ENCODE measurements around the gene CREBBP.
A peak's percentile ranks its signal among the peaks of the same experiment; 100 is the strongest.

Gene CREBBP

DNA sequence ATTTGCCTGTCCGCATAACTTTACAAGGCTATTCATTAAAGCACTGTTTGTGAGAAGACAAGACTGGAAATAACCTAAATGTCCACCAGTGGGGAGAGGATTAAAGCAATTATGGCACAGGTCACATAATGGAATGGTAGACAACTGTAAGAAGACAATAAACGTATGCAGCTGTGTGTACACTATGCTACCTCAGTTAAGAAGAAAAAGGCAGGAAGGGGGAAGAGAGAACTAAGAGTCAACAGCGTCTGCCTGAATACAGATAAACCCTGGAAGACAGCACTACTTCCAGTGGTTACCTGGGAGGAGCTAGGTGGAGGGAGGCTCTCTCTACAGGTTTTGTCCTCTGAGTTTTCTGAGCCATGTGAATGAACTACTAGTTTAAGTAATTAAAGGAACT, 15.3 kb downstream of the CREBBP start:
- H3K4me3 ChIP-seq (ENCODE audit: low read depth, low read length): no peak overlapping the region
- TF ChIP-seq, protein P1, sequence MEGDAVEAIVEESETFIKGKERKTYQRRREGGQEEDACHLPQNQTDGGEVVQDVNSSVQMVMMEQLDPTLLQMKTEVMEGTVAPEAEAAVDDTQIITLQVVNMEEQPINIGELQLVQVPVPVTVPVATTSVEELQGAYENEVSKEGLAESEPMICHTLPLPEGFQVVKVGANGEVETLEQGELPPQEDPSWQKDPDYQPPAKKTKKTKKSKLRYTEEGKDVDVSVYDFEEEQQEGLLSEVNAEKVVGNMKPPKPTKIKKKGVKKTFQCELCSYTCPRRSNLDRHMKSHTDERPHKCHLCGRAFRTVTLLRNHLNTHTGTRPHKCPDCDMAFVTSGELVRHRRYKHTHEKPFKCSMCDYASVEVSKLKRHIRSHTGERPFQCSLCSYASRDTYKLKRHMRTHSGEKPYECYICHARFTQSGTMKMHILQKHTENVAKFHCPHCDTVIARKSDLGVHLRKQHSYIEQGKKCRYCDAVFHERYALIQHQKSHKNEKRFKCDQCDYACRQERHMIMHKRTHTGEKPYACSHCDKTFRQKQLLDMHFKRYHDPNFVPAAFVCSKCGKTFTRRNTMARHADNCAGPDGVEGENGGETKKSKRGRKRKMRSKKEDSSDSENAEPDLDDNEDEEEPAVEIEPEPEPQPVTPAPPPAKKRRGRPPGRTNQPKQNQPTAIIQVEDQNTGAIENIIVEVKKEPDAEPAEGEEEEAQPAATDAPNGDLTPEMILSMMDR (IDR thresholded peaks at IDR 0.05; ENCODE audit: low read depth, low read length, missing control alignments): no peak
- no peak for DNase-seq (ENCODE audit: low read depth)

DNA sequence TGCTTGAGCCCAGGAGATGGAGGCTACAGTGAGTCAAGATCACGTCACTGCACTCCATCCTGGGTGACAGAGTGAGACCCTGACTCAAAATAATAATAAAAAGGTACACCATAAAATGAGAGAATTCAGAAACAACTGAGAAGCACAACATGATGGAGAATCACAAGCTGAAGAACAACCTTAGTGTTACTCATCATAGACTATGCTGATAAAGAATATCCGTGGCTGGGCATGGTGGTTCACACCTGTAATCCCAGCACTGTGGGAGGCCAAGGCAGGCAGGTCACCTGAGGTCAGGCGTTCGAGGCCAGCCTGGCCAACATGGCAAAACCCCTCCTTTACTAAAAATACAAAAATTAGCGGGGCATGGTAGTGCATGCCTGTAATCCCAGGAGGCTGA, 16.0 kb downstream of the CREBBP start:
- DNase-seq (ENCODE audit: low read depth): no peak
- TF ChIP-seq, protein P1 (IDR thresholded peaks at IDR 0.05; ENCODE audit: low read depth, low read length, missing control alignments): no peak
- no peak overlapping the region for H3K4me3 ChIP-seq (ENCODE audit: low read depth, low read length)

DNA sequence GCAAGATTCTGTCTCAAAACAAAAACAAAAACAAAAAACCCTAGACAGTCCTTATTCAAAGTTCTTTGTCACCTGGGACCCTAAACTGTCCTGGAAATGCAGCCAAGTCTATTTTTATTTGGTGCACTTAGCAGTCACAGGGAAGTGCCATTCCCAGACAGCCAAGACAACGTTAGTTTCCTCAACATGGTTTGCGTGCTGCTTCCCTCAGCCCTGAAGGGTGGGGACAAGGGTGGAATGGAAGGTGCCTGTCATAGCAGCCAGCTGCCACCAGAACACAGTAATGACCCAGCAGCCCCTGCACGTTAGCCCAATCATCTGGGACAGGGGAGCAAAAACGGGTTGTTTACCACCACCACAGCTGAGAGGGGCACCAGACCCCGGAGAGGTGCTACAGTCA, 16.9 kb downstream of the CREBBP start:
- TF ChIP-seq, protein P1 (IDR thresholded peaks at IDR 0.05; ENCODE audit: low read depth, low read length, missing control alignments): peak; percentile 26
- no peak overlapping the region for H3K4me3 ChIP-seq (ENCODE audit: low read depth, low read length)
- no peak for DNase-seq (ENCODE audit: low read depth)

DNA sequence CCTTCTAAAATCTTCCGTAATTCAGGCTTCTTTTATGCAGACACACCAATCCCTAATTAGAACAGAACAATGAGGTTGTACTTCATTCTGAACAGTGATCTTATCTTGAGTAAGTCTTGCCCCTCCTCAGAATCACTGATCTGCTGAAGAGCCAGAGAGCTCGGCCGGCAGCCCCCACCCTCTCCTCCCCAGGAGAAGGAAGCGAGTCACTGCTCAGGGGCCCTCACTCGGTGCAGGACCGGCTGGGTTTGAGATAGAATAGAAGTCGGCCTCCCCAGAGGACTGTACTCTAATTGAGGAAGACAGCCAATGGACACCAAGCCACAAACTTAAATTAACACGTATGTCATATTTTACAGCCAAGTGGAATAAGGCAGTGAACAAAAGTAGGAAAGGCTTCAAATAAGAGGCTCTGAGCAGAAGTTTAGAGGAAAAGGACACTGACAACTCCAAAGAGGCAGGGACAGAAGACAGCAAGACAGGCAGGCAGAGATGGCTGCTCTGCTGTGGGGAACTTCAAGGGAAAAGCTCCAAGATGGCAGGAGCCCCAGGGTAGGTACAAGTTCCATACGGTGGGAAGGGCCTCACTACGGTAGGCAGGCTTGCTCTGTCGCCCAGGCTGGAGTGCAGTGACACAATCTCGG, 18.6 kb downstream of the CREBBP start:
- no peak overlapping the region for H3K4me3 ChIP-seq (ENCODE audit: low read depth, low read length)
- DNase-seq (ENCODE audit: low read depth): no peak
- TF ChIP-seq, protein P1 (IDR thresholded peaks at IDR 0.05; ENCODE audit: low read depth, low read length, missing control alignments): no peak

DNA sequence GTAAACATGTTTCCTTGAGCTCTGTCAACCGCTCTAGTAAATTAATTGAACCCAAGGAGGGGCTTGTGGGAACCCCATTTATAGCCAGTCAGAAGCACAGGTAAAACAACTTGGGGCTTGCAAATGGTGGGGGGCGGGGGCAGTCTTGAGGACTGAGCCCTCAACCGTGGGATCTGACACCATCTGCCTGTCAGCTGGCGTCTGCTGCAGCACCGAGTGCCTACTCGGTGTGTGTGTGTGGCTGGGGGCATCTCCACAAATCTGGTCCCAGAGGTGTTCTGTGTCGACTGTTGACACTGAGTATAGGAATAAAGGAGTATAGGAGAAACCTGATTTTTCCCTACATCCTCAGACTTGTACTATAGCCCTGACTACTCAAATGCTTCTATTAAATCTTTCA, 20.6 kb downstream of the CREBBP start:
- TF ChIP-seq, protein P1 (IDR thresholded peaks at IDR 0.05; ENCODE audit: low read depth, low read length, missing control alignments): no peak
- no peak overlapping the region for H3K4me3 ChIP-seq (ENCODE audit: low read depth, low read length)
- no peak for DNase-seq (ENCODE audit: low read depth)

DNA sequence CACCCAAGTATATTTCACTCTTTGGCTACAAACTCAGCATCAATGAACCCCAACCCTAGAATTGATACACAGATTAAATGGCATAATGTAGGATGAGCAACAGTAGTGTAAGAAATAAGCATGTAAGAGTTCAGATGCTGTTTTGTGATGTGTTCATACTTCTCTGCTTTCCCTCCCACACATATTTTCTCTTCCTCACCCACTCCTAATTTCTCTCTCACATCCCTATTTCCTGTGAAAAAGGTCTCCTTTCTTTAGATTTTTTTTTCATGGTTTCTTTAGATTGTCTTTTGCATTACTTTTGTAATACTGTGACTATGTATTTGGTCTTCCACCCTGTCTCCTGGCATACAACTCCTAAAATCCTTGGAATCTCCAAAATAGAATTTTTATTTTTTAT, 21.7 kb downstream of the CREBBP start:
- DNase-seq (ENCODE audit: low read depth): no peak
- TF ChIP-seq, protein P1 (IDR thresholded peaks at IDR 0.05; ENCODE audit: low read depth, low read length, missing control alignments): no peak
- no peak overlapping the region for H3K4me3 ChIP-seq (ENCODE audit: low read depth, low read length)
